Fibroblast of pulmonary artery (primary cell): ENCODE data around the gene SLAMF6.
A peak's percentile ranks its signal among the peaks of the same experiment; 100 is the strongest.

Experiments used
- DNase-seq: peaks from one replicate; pipeline ENCODE4 v3.0.0-alpha.2; 2010; ENCODE audit warnings: low read depth
- H3K4me3 ChIP-seq: replicated peaks from 2 replicates; pipeline ENCODE4 v1.5.1; 2011; ENCODE audit warnings: low read depth, mild to moderate bottlenecking, control low read depth, low read length, moderate library complexity
- TF ChIP-seq, protein P1 (sequence below): IDR thresholded peaks from 2 replicates; pipeline ENCODE4 v1.5.1; 2011; ENCODE audit warnings: mild to moderate bottlenecking, control low read depth, low read length, inconsistent platforms; ENCODE audit errors: missing control alignments

The SLAMF6 gene

DNA sequence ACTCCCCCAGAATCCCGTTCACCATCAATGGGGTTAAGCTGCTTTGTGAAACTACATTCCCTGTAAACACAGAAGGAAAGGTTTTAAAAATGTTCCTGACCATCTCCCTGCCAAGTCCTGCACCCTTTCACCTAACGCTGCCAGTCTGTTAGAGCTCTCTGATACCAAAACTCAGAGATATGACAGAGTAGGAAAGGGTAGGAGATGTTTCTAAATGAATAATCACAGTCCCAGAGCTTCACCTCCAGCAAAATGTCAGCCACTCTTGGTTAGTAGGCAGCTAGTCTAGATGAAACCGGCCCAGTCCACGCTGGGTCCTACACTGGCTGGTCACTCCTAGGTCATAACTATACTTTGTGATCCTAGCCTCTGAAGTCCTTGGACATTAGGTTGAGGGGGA is 26.7 kb downstream of the SLAMF6 start:
- TF ChIP-seq, protein P1, sequence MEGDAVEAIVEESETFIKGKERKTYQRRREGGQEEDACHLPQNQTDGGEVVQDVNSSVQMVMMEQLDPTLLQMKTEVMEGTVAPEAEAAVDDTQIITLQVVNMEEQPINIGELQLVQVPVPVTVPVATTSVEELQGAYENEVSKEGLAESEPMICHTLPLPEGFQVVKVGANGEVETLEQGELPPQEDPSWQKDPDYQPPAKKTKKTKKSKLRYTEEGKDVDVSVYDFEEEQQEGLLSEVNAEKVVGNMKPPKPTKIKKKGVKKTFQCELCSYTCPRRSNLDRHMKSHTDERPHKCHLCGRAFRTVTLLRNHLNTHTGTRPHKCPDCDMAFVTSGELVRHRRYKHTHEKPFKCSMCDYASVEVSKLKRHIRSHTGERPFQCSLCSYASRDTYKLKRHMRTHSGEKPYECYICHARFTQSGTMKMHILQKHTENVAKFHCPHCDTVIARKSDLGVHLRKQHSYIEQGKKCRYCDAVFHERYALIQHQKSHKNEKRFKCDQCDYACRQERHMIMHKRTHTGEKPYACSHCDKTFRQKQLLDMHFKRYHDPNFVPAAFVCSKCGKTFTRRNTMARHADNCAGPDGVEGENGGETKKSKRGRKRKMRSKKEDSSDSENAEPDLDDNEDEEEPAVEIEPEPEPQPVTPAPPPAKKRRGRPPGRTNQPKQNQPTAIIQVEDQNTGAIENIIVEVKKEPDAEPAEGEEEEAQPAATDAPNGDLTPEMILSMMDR, result no peak

DNA sequence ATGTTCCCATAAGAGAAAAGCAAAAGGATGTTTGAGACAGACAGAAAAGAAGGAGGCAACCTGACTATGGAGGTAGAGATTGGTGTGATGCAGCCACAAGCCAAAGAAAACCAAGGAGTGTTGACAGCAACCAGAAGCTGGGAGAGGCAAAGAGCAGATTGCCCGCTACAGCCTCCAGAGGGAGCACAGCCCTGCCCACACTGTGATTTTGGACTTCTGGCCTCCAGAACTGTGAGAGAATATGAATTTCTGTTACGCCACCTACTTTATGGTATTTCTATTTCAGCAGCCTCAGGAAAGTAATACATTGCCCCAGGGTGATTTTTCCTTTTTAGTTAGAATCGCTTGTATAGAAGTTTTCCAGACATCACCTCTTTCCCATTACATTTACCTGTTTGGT is 28.4 kb downstream of the SLAMF6 start:
- DNase-seq, result no peak
- TF ChIP-seq, protein P1, result peak; percentile 32
- no peak overlapping the region for H3K4me3 ChIP-seq

More for the DNA sequence above, 26.7 kb downstream of the SLAMF6 start:
- no peak for DNase-seq
- H3K4me3 ChIP-seq, result no peak overlapping the region

DNA sequence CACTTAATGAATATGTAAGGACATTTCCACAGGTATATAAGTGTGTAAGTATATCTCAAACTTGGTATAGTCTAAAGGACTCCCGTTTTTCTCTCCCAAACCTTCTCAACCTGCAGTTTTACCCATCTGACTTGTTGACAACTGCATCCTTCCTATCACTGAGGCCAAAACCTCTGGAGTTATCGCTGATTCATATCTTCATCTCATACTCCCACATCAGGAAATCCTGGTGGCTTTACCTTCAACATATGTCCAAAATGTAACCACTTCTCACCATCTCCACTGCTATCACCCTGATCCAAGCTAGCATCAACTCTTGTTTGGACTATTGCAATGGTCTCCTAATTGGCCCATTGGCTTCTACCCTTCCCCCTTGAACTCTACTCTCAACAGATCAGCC is 30.4 kb downstream of the SLAMF6 start:
- TF ChIP-seq, protein P1, result no peak
- no peak for DNase-seq
- no peak overlapping the region for H3K4me3 ChIP-seq

DNA sequence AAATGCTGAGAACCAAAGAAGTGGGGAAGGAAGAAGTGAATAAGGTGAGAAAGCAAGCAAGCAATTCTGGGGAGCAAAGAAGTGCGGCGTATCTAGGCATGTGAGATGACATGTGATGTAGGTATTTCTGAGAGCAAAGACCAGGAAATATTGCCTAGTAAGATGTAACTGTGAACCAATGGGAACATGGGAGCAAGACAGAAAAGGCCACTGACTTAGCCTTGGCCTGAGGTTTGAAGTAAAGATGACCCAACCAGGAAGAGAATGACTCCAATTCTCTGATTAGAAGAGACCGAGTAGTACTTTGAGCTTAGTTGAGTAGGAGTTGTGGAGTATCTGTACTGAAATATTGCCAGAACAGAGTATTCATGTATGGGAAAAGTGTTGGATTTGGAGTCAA is 31.1 kb downstream of the SLAMF6 start:
- TF ChIP-seq, protein P1, result no peak
- DNase-seq, result no peak
- H3K4me3 ChIP-seq, result no peak overlapping the region

DNA sequence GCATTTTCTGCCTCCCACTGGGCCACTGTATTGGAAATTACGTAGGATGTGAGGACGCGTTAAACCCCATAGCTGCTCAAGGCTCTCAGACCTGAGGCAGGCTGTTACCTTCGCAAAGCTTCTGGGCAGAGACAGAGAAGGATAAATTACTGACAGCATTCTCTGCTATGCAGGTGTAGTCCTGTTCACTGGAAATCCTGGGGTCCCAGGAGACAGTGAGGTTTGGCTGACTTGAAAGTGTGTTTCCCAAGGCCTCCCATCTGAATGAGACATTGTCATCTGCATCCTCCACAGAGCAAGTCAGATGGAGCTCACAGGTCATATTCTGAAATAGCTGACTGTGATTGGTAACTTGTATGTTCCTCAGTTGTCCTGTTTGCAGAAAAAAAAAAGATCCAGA is 32.0 kb downstream of the SLAMF6 start:
- TF ChIP-seq, protein P1, result no peak
- no peak overlapping the region for H3K4me3 ChIP-seq
- no peak for DNase-seq

DNA sequence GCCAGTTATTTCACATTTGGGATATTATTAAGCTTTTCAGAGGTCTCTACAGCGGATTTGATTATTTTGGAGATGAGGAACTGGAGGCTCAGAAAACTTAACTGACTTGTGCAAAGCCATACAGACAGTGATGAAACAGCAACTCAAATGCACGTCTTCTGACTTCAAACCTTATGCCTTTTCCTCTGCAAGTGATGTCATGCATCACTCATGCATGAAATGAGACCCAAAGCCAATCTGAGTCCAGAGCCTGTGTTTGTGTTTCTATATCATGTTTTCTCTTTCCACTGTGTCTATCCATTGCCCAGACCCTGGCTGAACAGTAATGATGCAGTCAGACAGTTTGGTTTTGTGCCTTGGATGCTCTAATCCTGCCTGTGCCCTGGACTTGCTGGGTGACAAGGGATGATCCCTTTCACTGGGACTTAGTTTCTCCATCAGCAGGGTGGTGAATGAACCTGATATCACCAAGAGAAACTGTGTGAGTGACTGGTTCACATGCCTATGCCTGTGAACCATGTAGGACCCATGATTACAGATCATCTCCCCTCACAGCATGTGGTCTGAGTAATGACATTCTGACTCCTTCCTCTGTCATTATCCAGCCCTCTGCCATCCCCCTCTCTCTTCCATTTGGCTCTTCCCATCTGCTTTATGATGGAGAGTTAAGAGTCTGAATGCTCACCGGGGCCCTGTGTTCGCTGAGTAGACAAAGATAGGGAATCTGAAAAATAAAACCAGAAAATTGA is 33.4 kb downstream of the SLAMF6 start:
- DNase-seq, result no peak
- no peak overlapping the region for H3K4me3 ChIP-seq
- TF ChIP-seq, protein P1, result no peak

DNA sequence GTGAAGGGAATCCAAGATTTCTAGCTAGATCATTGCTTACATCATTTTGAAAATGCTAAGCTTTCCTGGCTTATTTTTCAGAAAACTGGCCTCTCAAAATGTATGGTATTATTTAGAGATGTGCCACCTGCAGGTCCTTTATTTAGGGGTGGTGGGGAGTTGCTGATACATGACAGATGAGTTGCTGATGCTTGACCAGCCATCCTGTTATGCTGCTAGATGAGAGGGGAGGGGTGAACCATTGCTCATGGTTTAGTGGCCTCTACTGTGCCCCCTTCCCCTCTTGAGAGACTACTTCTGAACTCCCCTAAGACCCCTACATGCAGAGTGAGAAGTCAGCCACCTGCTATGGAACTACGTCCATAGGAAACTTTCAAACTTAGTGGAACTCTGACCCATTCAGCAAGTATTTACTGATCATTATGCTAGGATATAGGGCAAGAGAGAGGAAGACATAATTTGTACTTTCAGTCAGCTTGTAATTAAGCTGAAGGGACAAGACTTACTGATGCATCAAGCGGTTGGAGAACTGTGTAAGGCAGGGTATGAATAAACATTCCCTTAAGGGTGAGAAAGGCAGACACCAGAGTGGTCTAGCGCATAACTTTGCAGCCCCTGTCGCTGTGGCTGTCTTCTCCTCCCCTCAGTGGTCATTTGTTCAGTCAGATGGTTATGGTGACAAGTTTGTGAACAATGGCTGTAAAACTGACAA is 34.6 kb downstream of the SLAMF6 start:
- no peak for DNase-seq
- TF ChIP-seq, protein P1, result no peak
- no peak overlapping the region for H3K4me3 ChIP-seq
